Keratinocyte (primary cell): ENCODE results near the gene DNAH11. TPM values are rescaled to one million over a fixed set of nuclear protein-coding genes. Genes with fewer than 3 reads are reported as not detected.

Experiments
- DNase-seq: peaks from one replicate; pipeline ENCODE4 v3.0.0-alpha.2; 2011; ENCODE audit warnings: low read depth, missing footprints, low spot score
- FAIRE-seq: peaks from 2 replicates; lab custom pipeline; 2011; peaks lifted over from hg19 to GRCh38; lab: Jason Lieb, UNC
- H2AFZ ChIP-seq: 2 replicates; pipeline ENCODE4 v1.6.0; 2012; ENCODE audit warnings: low read length, control low read depth, inconsistent platforms; ENCODE audit not compliant: control insufficient read depth
- H3K27ac ChIP-seq: 2 replicates; pipeline ENCODE4 v1.5.1; 2011; ENCODE audit warnings: low read length; ENCODE audit not compliant: control insufficient read depth, insufficient read depth
- H3K27me3 ChIP-seq: 3 replicates; pipeline ENCODE4 v1.6.0; 2011; ENCODE audit warnings: low read length; ENCODE audit not compliant: control insufficient read depth, insufficient read depth; ENCODE audit errors: extremely low read depth
- H3K36me3 ChIP-seq, 2 experiments: 2 replicates in 1 of 2; 3 replicates in 1 of 2; pipeline ENCODE4 v1.5.1; 2011; ENCODE audit warnings: low read length in 2 of 2, mild to moderate bottlenecking in 1 of 2; ENCODE audit not compliant: control insufficient read depth in 2 of 2, insufficient read depth in 2 of 2; ENCODE audit errors: extremely low read depth in 1 of 2
- H3K4me1 ChIP-seq: 3 replicates; pipeline ENCODE4 v1.5.1; 2011; ENCODE audit warnings: low read length; ENCODE audit not compliant: control insufficient read depth, insufficient read depth; ENCODE audit errors: extremely low read depth
- H3K4me2 ChIP-seq: 3 replicates; pipeline ENCODE4 v1.6.0; 2011; ENCODE audit warnings: low read depth, low read length; ENCODE audit not compliant: control insufficient read depth, insufficient read depth; ENCODE audit errors: extremely low read depth
- H3K4me3 ChIP-seq, 3 experiments: fragments of 200-600 bp in 1 of 3; sonication (generic) in 1 of 3; 2 replicates in 2 of 3; 3 replicates in 1 of 3; pipeline ENCODE4 v1.5.1; 2011 to 2016; ENCODE audit warnings: low read length in 3 of 3, mild to moderate bottlenecking in 3 of 3, control low read depth in 2 of 3, inconsistent platforms in 1 of 3, low read depth in 1 of 3, mixed read lengths in 1 of 3, mixed run types in 1 of 3, moderate library complexity in 1 of 3; ENCODE audit not compliant: control insufficient read depth in 2 of 3, insufficient read depth in 2 of 3; ENCODE audit errors: extremely low read depth in 1 of 3
- H3K79me2 ChIP-seq: 2 replicates; pipeline ENCODE4 v1.6.0; 2012; ENCODE audit warnings: low read length; ENCODE audit not compliant: control insufficient read depth, insufficient read depth
- H3K9ac ChIP-seq: 3 replicates; pipeline ENCODE4 v1.6.0; 2011; ENCODE audit warnings: low read length; ENCODE audit not compliant: control insufficient read depth, insufficient read depth; ENCODE audit errors: extremely low read depth
- H3K9me1 ChIP-seq: 3 replicates; pipeline ENCODE4 v1.6.0; 2011; ENCODE audit warnings: low read length; ENCODE audit not compliant: control insufficient read depth, insufficient read depth; ENCODE audit errors: extremely low read depth
- H3K9me3 ChIP-seq: 2 replicates; pipeline ENCODE4 v1.5.1; 2012; ENCODE audit warnings: low read depth, low read length; ENCODE audit not compliant: control insufficient read depth
- H4K20me1 ChIP-seq: 3 replicates; pipeline ENCODE4 v1.6.0; 2011; ENCODE audit warnings: low read length; ENCODE audit not compliant: control insufficient read depth, insufficient read depth; ENCODE audit errors: extremely low read depth
- EZH2 ChIP-seq: IDR thresholded peaks from one replicate; pipeline ENCODE4 v1.6.1; 2012; ENCODE audit warnings: inconsistent platforms, mild to moderate bottlenecking, low read length, moderate library complexity
- dilution Hi-C: fragments of 300-500 bp; cut with MboI; formaldehyde crosslinking; loops from one replicate; pipeline ENCODE4 v1.7.0; 2020; ENCODE audit warnings: low sequenced_read_pairs; ENCODE audit not compliant: extremely low pct_ligation_motif_present
- polyA plus RNA-seq, 5 experiments: library from polyadenylated mRNA; depleted of rRNA in 3 of 5; stranded (reverse) in 3 of 5; stranded (forward) in 1 of 5; unstranded in 1 of 5; fragments of >200 nt; gene quantifications; 1 replicate in 1 of 5; 2 replicates in 3 of 5; 3 replicates in 1 of 5; pipeline versions ENCODE4 v1.2.1 to v1.2.3, GENCODE V29; 2011 to 2012; ENCODE audit warnings: missing spikeins in 2 of 5, low read depth in 1 of 5, low replicate concordance in 1 of 5
- TF ChIP-seq, protein P1 (sequence below), 3 experiments: IDR thresholded peaks in 1 of 3; conservative IDR thresholded peaks in 1 of 3; optimal IDR thresholded peaks in 1 of 3; 2 replicates in 2 of 3; 3 replicates in 1 of 3; pipeline versions ENCODE3 to v1.5.1; 2011; ENCODE audit warnings: low read length in 3 of 3, mild to moderate bottlenecking in 3 of 3, moderate library complexity in 2 of 3, control low read depth in 1 of 3, inconsistent platforms in 1 of 3; ENCODE audit not compliant: insufficient read depth in 2 of 3; ENCODE audit errors: extremely low read depth in 1 of 3

Gene DNAH11
- polyA plus RNA-seq, 1 donor (not counting 4 experiments of a cell fraction or from before 2014, with no cell fraction given): 0.21 TPM

DNA sequence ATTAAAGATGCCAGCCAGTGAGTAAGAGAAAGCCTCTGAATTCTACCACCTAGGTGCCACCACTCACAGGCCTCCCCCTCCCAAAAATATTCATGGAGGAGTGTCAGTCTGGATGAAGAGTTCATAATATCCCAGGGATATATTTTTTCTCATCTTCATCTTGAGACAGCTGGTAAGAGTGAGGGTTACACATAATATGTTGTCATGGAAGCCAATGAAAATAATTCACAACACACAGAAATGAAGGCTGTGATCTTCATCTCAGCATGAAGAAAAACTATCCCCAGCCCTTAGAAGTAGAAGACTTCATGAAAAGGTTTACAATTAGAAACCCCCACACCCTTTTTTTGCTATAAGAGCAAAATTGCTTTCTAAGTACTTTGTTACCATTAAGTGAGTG is 175.6 kb downstream of the DNAH11 start:
- H3K79me2 ChIP-seq: no peaks in the 10 kb centered on the region
- no peaks in the 10 kb centered on the region for H3K27me3 ChIP-seq
- dilution Hi-C loops: no loop called here
- H3K36me3 ChIP-seq: no peaks in the 10 kb centered on the region
- H2AFZ ChIP-seq: no peak overlapping the region
- no peak overlapping the region for H3K27ac ChIP-seq
- H3K4me2 ChIP-seq: no peak overlapping the region
- TF ChIP-seq EZH2: no peak
- TF ChIP-seq, protein P1, sequence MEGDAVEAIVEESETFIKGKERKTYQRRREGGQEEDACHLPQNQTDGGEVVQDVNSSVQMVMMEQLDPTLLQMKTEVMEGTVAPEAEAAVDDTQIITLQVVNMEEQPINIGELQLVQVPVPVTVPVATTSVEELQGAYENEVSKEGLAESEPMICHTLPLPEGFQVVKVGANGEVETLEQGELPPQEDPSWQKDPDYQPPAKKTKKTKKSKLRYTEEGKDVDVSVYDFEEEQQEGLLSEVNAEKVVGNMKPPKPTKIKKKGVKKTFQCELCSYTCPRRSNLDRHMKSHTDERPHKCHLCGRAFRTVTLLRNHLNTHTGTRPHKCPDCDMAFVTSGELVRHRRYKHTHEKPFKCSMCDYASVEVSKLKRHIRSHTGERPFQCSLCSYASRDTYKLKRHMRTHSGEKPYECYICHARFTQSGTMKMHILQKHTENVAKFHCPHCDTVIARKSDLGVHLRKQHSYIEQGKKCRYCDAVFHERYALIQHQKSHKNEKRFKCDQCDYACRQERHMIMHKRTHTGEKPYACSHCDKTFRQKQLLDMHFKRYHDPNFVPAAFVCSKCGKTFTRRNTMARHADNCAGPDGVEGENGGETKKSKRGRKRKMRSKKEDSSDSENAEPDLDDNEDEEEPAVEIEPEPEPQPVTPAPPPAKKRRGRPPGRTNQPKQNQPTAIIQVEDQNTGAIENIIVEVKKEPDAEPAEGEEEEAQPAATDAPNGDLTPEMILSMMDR (optimal IDR thresholded peaks at IDR 0.05 in 1 of 3, IDR thresholded peaks at IDR 0.05 in 1 of 3, conservative IDR thresholded peaks at IDR 0.05 in 1 of 3; ENCODE audit: extremely low read depth in 1 of 3, insufficient read depth in 2 of 3, low read length in 3 of 3): no peak
- no peaks in the 10 kb centered on the region for H3K4me1 ChIP-seq
- H3K9me3 ChIP-seq: no peaks in the 10 kb centered on the region
- DNase-seq (no peak), FAIRE-seq (no peak)
- H3K9ac ChIP-seq: no peak overlapping the region
- no peaks in the 10 kb centered on the region for H4K20me1 ChIP-seq
- H3K9me1 ChIP-seq: no peaks in the 10 kb centered on the region
- H3K4me3 ChIP-seq: no peak overlapping the region

DNA sequence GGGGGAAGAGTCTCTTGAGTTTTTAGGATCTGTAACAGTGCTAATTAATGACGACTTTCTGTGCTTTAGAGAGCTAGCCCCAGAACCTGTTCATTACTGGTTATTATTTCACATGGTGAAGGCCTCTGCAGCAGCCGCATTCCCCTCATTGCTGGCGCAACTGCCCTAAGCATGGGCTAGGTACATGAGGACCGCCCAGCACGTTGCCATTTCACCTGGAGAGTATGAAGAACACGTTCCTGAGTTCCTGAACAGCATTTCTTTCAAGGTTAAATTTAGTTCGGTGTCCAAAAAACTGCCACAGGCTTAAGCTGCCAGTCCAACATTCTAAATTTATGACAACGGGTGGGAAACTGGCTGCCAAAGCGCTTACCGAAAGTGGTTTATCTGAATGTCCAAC is 177.0 kb downstream of the DNAH11 start:
- DNase-seq: no peak
- no peaks in the 10 kb centered on the region for H3K4me1 ChIP-seq
- TF ChIP-seq, protein P1 (optimal IDR thresholded peaks at IDR 0.05 in 1 of 3, IDR thresholded peaks at IDR 0.05 in 1 of 3, conservative IDR thresholded peaks at IDR 0.05 in 1 of 3; ENCODE audit: extremely low read depth in 1 of 3, insufficient read depth in 2 of 3, low read length in 3 of 3): no peak
- TF ChIP-seq EZH2: no peak
- dilution Hi-C loops: no loop called here
- H3K79me2 ChIP-seq: no peaks in the 10 kb centered on the region
- H2AFZ ChIP-seq: no peak overlapping the region
- H3K4me2 ChIP-seq: no peak overlapping the region
- H3K27me3 ChIP-seq: no peaks in the 10 kb centered on the region
- no peaks in the 10 kb centered on the region for H3K9me1 ChIP-seq
- H4K20me1 ChIP-seq: no peaks in the 10 kb centered on the region
- H3K4me3 ChIP-seq: no peak overlapping the region
- no peak overlapping the region for H3K27ac ChIP-seq
- H3K36me3 ChIP-seq: no peaks in the 10 kb centered on the region
- H3K9me3 ChIP-seq: no peaks in the 10 kb centered on the region
- H3K9ac ChIP-seq: no peak overlapping the region
- FAIRE-seq: no peak
